HFF-Myc (cell line): ENCODE results near the gene G3BP2.
"Not testable (repeated sequence)": the region's sequence is repeated elsewhere in the genome, so short reads cannot be mapped to it uniquely, and the experiment has no call there.

Experiments used
- DNase-seq: peaks from one replicate; pipeline ENCODE4 v3.0.0-alpha.2; 2011; ENCODE audit warnings: low read depth; ENCODE audit errors: extremely low read depth
- H3K4me3 ChIP-seq: replicated peaks from 2 replicates; pipeline ENCODE4 v1.5.1; 2011; ENCODE audit warnings: low read depth, mild to moderate bottlenecking, control low read depth, low read length
- CTCF ChIP-seq: IDR thresholded peaks from 2 replicates; pipeline ENCODE4 v1.5.1; 2012; ENCODE audit warnings: mild to moderate bottlenecking, low read depth, low read length, control low read depth; ENCODE audit errors: missing control alignments

Gene G3BP2

GRCh38 chr4:75673027-75673958, at the start of gene G3BP2:
Gene G3BP2, minus strand, starts transcription at chr4:75673411. Its CDS starts 11,386 bp downstream, at chr4:75662025.
- DNase-seq: peak; percentile 95
- H3K4me3 ChIP-seq: peak within 1 kb of the TSS; percentile 99
- no peak for TF ChIP-seq CTCF

GRCh38 chr4:75722417-75722816, 49.2 kb upstream of the G3BP2 start:
- TF ChIP-seq CTCF: no peak
- H3K4me3 ChIP-seq: peak overlapping the region; percentile 96; the same call in 1 of the 2 replicates
- DNase-seq: no peak

- no peak for TF ChIP-seq CTCF
- no peak for DNase-seq
- no peak overlapping the region for H3K4me3 ChIP-seq
These were observed 45.3 kb upstream of the G3BP2 start for GRCh38 chr4:75718529-75718928.

GRCh38 chr4:75717408-75717807, 44.2 kb upstream of the G3BP2 start:
- DNase-seq: no peak
- no peak overlapping the region for H3K4me3 ChIP-seq
- no peak for TF ChIP-seq CTCF

GRCh38 chr4:75716054-75716453, 42.8 kb upstream of the G3BP2 start:
- not testable (repeated sequence) for H3K4me3 ChIP-seq

GRCh38 chr4:75715105-75715799, 42.0 kb upstream of the G3BP2 start:
- DNase-seq: no peak

More at GRCh38 chr4:75716054-75716453, 42.8 kb upstream of the G3BP2 start:
- DNase-seq: not testable (repeated sequence)

More at GRCh38 chr4:75715105-75715799, 42.0 kb upstream of the G3BP2 start:
- TF ChIP-seq CTCF: no peak
- no peak overlapping the region for H3K4me3 ChIP-seq
